Endothelial cell of umbilical vein (primary cell): Measurements from ENCODE around the gene CDCA3. TPM values are rescaled to one million over a fixed set of nuclear protein-coding genes. Genes with fewer than 3 reads are reported as not detected.

Source experiments
- BruUV-seq: library from RNA; stranded (reverse); fragments of 400-500 nt; replicated peaks from 2 replicates; lab custom pipeline; 2021; lab: Mats Ljungman, UMichigan
- CTCF ChIA-PET: fragments of 300-600, 350-600 bp; sonication (Branson Sonifier 250); formaldehyde crosslinking; loops from one replicate; lab custom pipeline; 2021; ENCODE audit warnings: antibody characterized with exemption, inconsistent platforms; lab: Charles Lee
- POLR2A ChIA-PET: fragments of 300-600, 350-600 bp; sonication (Branson Sonifier 250); formaldehyde crosslinking; loops from one replicate; lab custom pipeline; 2021; ENCODE audit warnings: antibody characterized with exemption, inconsistent platforms; lab: Charles Lee
- DNase-seq: peaks from one replicate; pipeline ENCODE4 v3.0.0-alpha.2; 2011; ENCODE audit warnings: low read depth, low spot score
- FAIRE-seq: peaks from 2 replicates; lab custom pipeline; 2011; peaks lifted over from hg19 to GRCh38; lab: Jason Lieb, UNC
- H2AFZ ChIP-seq: 2 replicates; pipeline ENCODE4 v1.6.0; 2012; ENCODE audit warnings: low read depth, low read length, control low read depth, inconsistent platforms
- H3K27ac ChIP-seq: 2 replicates; pipeline ENCODE4 v1.5.1; 2011; ENCODE audit warnings: low read depth, mild to moderate bottlenecking, control low read depth, low read length, moderate library complexity; ENCODE audit not compliant: insufficient read depth
- H3K27me3 ChIP-seq, 2 experiments: 2 replicates each; pipeline versions ENCODE4 v1.6.0 to v1.6.1; 2011; ENCODE audit warnings: low read length in 2 of 2, mixed read lengths in 1 of 2; ENCODE audit not compliant: control insufficient read depth in 2 of 2, insufficient read depth in 2 of 2
- H3K36me3 ChIP-seq, 2 experiments: 2 replicates in 1 of 2; 3 replicates in 1 of 2; pipeline ENCODE4 v1.5.1; 2011; ENCODE audit warnings: low read length in 2 of 2, mild to moderate bottlenecking in 1 of 2, moderate library complexity in 1 of 2; ENCODE audit not compliant: control insufficient read depth in 2 of 2, insufficient read depth in 2 of 2; ENCODE audit errors: extremely low read depth in 1 of 2
- H3K4me1 ChIP-seq: 3 replicates; pipeline ENCODE4 v1.5.1; 2011; ENCODE audit warnings: mild to moderate bottlenecking, low read length; ENCODE audit not compliant: control insufficient read depth, insufficient read depth; ENCODE audit errors: extremely low read depth
- H3K4me2 ChIP-seq: 2 replicates; pipeline ENCODE4 v1.6.1; 2011; ENCODE audit warnings: low read length, control low read depth, mixed read lengths; ENCODE audit not compliant: insufficient read depth
- H3K4me3 ChIP-seq, 3 experiments: fragments of 200-600 bp in 1 of 3; sonication (generic), shearing (Covaris generic) in 1 of 3; replicated peaks in 1 of 3; 2 replicates each; pipeline ENCODE4 v1.5.1; 2011 to 2016; ENCODE audit warnings: control low read depth in 3 of 3, low read length in 3 of 3, mild to moderate bottlenecking in 2 of 3, inconsistent platforms in 1 of 3, low read depth in 1 of 3, moderate library complexity in 1 of 3; ENCODE audit not compliant: insufficient read depth in 1 of 3
- H3K79me2 ChIP-seq: 2 replicates; pipeline ENCODE4 v1.6.0; 2012; ENCODE audit warnings: low read length, inconsistent platforms; ENCODE audit not compliant: control insufficient read depth, insufficient read depth
- H3K9ac ChIP-seq: replicated peaks from 2 replicates; pipeline ENCODE3; 2011; ENCODE audit warnings: low read length, control low read depth; ENCODE audit not compliant: insufficient read depth; ENCODE audit errors: extremely low read depth
- H3K9me1 ChIP-seq: replicated peaks from 3 replicates; pipeline ENCODE4 v1.6.0; 2011; ENCODE audit warnings: mild to moderate bottlenecking, low read length; ENCODE audit not compliant: control insufficient read depth, insufficient read depth; ENCODE audit errors: extremely low read depth
- H3K9me3 ChIP-seq: replicated peaks from 2 replicates; pipeline ENCODE4 v1.5.1; 2012; ENCODE audit warnings: low read length, inconsistent platforms; ENCODE audit not compliant: control insufficient read depth, insufficient read depth
- H4K20me1 ChIP-seq: replicated peaks from 2 replicates; pipeline ENCODE3; 2011; ENCODE audit warnings: mild to moderate bottlenecking, low read length; ENCODE audit not compliant: control insufficient read depth, insufficient read depth; ENCODE audit errors: extremely low read depth
- CTCF ChIP-seq, 2 donors: IDR thresholded peaks; 1 replicate in 1 of 2; 2 replicates in 1 of 2; pipeline ENCODE4 v1.5.1; 2011; ENCODE audit warnings: low read length in 2 of 2, mild to moderate bottlenecking in 2 of 2, moderate library complexity in 2 of 2, control low read depth in 1 of 2, inconsistent platforms in 1 of 2, low read depth in 1 of 2; ENCODE audit not compliant: insufficient read depth in 1 of 2; ENCODE audit errors: extremely low read depth in 1 of 2
- EZH2 ChIP-seq: IDR thresholded peaks from 2 replicates; pipeline ENCODE4 v1.6.1; 2012; ENCODE audit warnings: borderline replicate concordance, low read depth, mild to moderate bottlenecking, moderate library complexity, low read length, inconsistent platforms; ENCODE audit not compliant: severe bottlenecking
- FOS ChIP-seq: IDR thresholded peaks from 2 replicates; pipeline ENCODE4 v1.6.1; 2011; ENCODE audit warnings: mild to moderate bottlenecking, low read length, moderate library complexity, borderline replicate concordance; ENCODE audit not compliant: insufficient read depth
- GATA2 ChIP-seq: IDR thresholded peaks from 2 replicates; pipeline ENCODE4 v1.7.0; 2011; ENCODE audit warnings: low read depth, mild to moderate bottlenecking, moderate library complexity, mixed read lengths, low read length; ENCODE audit not compliant: insufficient read length, insufficient read depth
- JUN ChIP-seq: IDR thresholded peaks from 2 replicates; pipeline ENCODE4 v1.6.1; 2011; ENCODE audit warnings: borderline replicate concordance, low read depth; ENCODE audit not compliant: insufficient read length, insufficient read depth
- MAX ChIP-seq: IDR thresholded peaks from 2 replicates; pipeline ENCODE4 v1.6.1; 2011; ENCODE audit not compliant: insufficient read depth, insufficient read length
- MYC ChIP-seq: IDR thresholded peaks from one replicate; pipeline ENCODE4 v1.6.1; 2011; ENCODE audit warnings: mild to moderate bottlenecking, low read depth, low read length
- POLR2A ChIP-seq: IDR thresholded peaks from 2 replicates; pipeline ENCODE4 v1.6.1; 2012; ENCODE audit warnings: low read depth, mild to moderate bottlenecking, control low read depth, low read length
- POLR2AphosphoS5 ChIP-seq: IDR thresholded peaks from 2 replicates; pipeline ENCODE4 v1.6.1; 2012; ENCODE audit warnings: low read depth, mild to moderate bottlenecking, control low read depth, low read length, moderate library complexity; ENCODE audit not compliant: insufficient read depth
- dilution Hi-C: fragments of 300-500 bp; cut with MboI; formaldehyde crosslinking; loops from one replicate; pipeline ENCODE4 v1.15.0; 2019; ENCODE audit warnings: low sequenced_read_pairs; ENCODE audit not compliant: extremely low pct_ligation_motif_present
- intact Hi-C: fragments of 100-400 bp; cut with micrococcal nuclease; formaldehyde crosslinking; loops from one replicate; pipeline ENCODE4 v1.10.0; 2022
- polyA plus RNA-seq, 4 experiments: library from polyadenylated mRNA; depleted of rRNA in 3 of 4; stranded (reverse) in 3 of 4; unstranded in 1 of 4; fragments of >200 nt; gene quantifications; 2 replicates each; pipeline versions ENCODE4 v1.2.1 to v1.2.3, GENCODE V29; 2011 to 2012; ENCODE audit warnings: missing spikeins in 1 of 4
- total RNA-seq: library from RNA; stranded (reverse); gene quantifications from 2 replicates; pipeline ENCODE4 v1.2.3, GENCODE V29; 2021

Gene CDCA3
- total and polyA plus RNA-seq, 2 donors (not counting 3 experiments of a cell fraction or from before 2014, with no cell fraction given) = 44.3 to 53.5 TPM

GRCh38 chr12:6821591-6822425 is 29.3 kb downstream of the CDCA3 start, which contains the start of gene GPR162:
GPR162 (plus strand) TSS chr12:6821821; CDS start chr12:6823899, 2,078 bp downstream.
- peak within 1 kb of the TSS; percentile 39 for H3K4me2 ChIP-seq
- TF ChIP-seq FOS = no peak
- no peak for TF ChIP-seq MAX
- TF ChIP-seq POLR2AphosphoS5 = no peak
- TF ChIP-seq GATA2 = no peak
- no TSS peak for BruUV-seq
- no peak within 1 kb of the TSS for H3K27ac ChIP-seq
- H4K20me1 ChIP-seq = no peaks in the 10 kb centered on the region
- H3K9me3 ChIP-seq = no peaks in the 10 kb centered on the region
- dilution Hi-C loops = no loop called here
- peak within 1 kb of the TSS; percentile 60 for H2AFZ ChIP-seq
- intact Hi-C loops = no loop called here
- ChIA-PET POLR2A (interaction anchor here (0.6 to 1.7 kb wide), 5 partner anchors 55 to 177 kb away, joined by 3 to 15 read pairs (median 4); partner anchors contain the start of genes MLF2 and PTMS), CTCF (interaction anchor here (0.7 to 12.0 kb wide), 8 partner anchors 9 to 203 kb away, joined by 3 to 148 read pairs (median 5); partner anchors contain the start of genes MLF2 and PTMS)
- H3K36me3 ChIP-seq = no peaks in the 10 kb centered on the region
- DNase-seq (no peak), FAIRE-seq (no peak)
- H3K4me3 ChIP-seq = peak within 1 kb of the TSS in 1 of 3 experiments; percentile 55
- peaks cover 3% of the 10 kb centered on the region in 2 experiments for H3K27me3 ChIP-seq
- no peaks in the 10 kb centered on the region for H3K9me1 ChIP-seq
- H3K79me2 ChIP-seq = no peaks in the 10 kb centered on the region
- H3K9ac ChIP-seq = no peak within 1 kb of the TSS
- H3K4me1 ChIP-seq = peaks cover 19% of the 10 kb centered on the region

- CTCF ChIA-PET = interaction anchor here (12.0 kb wide), 1 partner anchor 67 kb away, joined by 148 read pairs; the partner anchor contains the start of gene MLF2
- FAIRE-seq = no peak
- Histone ChIP-seq H4K20me1 (no peaks in the 10 kb centered on the region), H3K4me1 (peaks cover 16% of the 10 kb centered on the region), H3K4me3 (no peak overlapping the region), H3K36me3 (no peaks in the 10 kb centered on the region), H3K9me3 (no peaks in the 10 kb centered on the region), H3K27me3 (peaks cover 3% of the 10 kb centered on the region in 2 experiments), H3K9ac (no peak overlapping the region), H2AFZ (no peak overlapping the region), H3K27ac (no peak overlapping the region), H3K79me2 (no peaks in the 10 kb centered on the region), H3K9me1 (no peaks in the 10 kb centered on the region), H3K4me2 (no peak overlapping the region)
- POLR2A ChIA-PET = no interaction called here
- intact Hi-C loops = no loop called here
- dilution Hi-C loops = no loop called here
- no peak for DNase-seq
- no TSS peak for BruUV-seq
- TF ChIP-seq MAX (no peak), GATA2 (no peak), CTCF (IDR thresholded peaks at IDR 0.05; ENCODE audit: extremely low read depth in 1 of 2, insufficient read depth in 1 of 2, low read depth in 1 of 2, low read length in 2 of 2) (no peak), JUN (no peak), FOS (no peak), POLR2A (no peak), POLR2AphosphoS5 (no peak), EZH2 (no peak), MYC (no peak)
These were observed 30.9 kb downstream of the CDCA3 start for GRCh38 chr12:6820166-6820565.
